GM23338 (cell line): ENCODE measurements around the gene SAMD10. TPM values are rescaled to one million over a fixed set of nuclear protein-coding genes. Genes with fewer than 3 reads are reported as not detected.

Source experiments
- ATAC-seq: fragments of 200-7000 bp; cut with Tn5 transposase; 3 replicates; pipeline ENCODE4 v1.9.1; 2020
- DNase-seq: peaks from one replicate; pipeline ENCODE4 v3.0.0-alpha.2; 2015; ENCODE audit warnings: low spot score
- H2AFZ ChIP-seq: fragments of 200-600 bp; sonication (generic); 2 replicates; pipeline ENCODE4 v1.8.0; 2016; ENCODE audit warnings: antibody characterized with exemption, mild to moderate bottlenecking, moderate library complexity
- H3F3A ChIP-seq: fragments of 200-600 bp; sonication (generic); replicated peaks from 2 replicates; pipeline ENCODE4 v1.8.0; 2017; ENCODE audit warnings: antibody characterized with exemption, mixed run types, low read depth
- H3K27ac ChIP-seq: fragments of 200-600 bp; sonication (generic); 2 replicates; pipeline ENCODE4 v1.6.1; 2016; ENCODE audit warnings: low read depth
- H3K27me3 ChIP-seq: fragments of 200-600 bp; sonication (generic); 2 replicates; pipeline ENCODE4 v1.8.0; 2016; ENCODE audit warnings: mild to moderate bottlenecking, mixed run types, moderate library complexity; ENCODE audit not compliant: insufficient read depth
- H3K36me3 ChIP-seq: fragments of 200-600 bp; sonication (generic); 2 replicates; pipeline ENCODE4 v1.8.0; 2016; ENCODE audit warnings: mild to moderate bottlenecking; ENCODE audit not compliant: insufficient read depth
- H3K4me1 ChIP-seq: fragments of 200-600 bp; sonication (generic); 2 replicates; pipeline ENCODE4 v1.8.0; 2016; ENCODE audit warnings: mild to moderate bottlenecking, moderate library complexity; ENCODE audit not compliant: insufficient read depth
- H3K4me2 ChIP-seq: fragments of 200-600 bp; sonication (generic); 2 replicates; pipeline ENCODE4 v1.7.1; 2017; ENCODE audit warnings: mixed run types
- H3K4me3 ChIP-seq: fragments of 200-600 bp; sonication (generic); 2 replicates; pipeline ENCODE4 v1.6.1; 2016; ENCODE audit warnings: mixed run types
- H3K79me2 ChIP-seq: fragments of 200-600 bp; sonication (generic); replicated peaks from 2 replicates; pipeline ENCODE4 v1.8.0; 2017; ENCODE audit warnings: mild to moderate bottlenecking; ENCODE audit not compliant: insufficient read depth
- H3K9me2 ChIP-seq: fragments of 200-600 bp; sonication (generic); 2 replicates; pipeline ENCODE4 v1.8.0; 2017; ENCODE audit not compliant: insufficient read depth
- H4K20me1 ChIP-seq: fragments of 200-600 bp; sonication (generic); replicated peaks from 2 replicates; pipeline ENCODE4 v1.8.0; 2017; ENCODE audit warnings: mild to moderate bottlenecking; ENCODE audit not compliant: insufficient read depth
- H3K27ac Mint-ChIP-seq: 2 replicates; pipeline ENCODE4 v1.8.0; 2020; ENCODE audit warnings: inconsistent platforms, mild to moderate bottlenecking, moderate library complexity, mixed read lengths
- H3K27me3 Mint-ChIP-seq: 3 replicates; pipeline ENCODE4 v1.8.0; 2022; ENCODE audit warnings: low read depth, mild to moderate bottlenecking, moderate library complexity, mixed read lengths, inconsistent platforms; ENCODE audit not compliant: insufficient read depth, poor library complexity
- H3K36me3 Mint-ChIP-seq: 3 replicates; pipeline ENCODE4 v1.8.0; 2021; ENCODE audit warnings: low read depth, mild to moderate bottlenecking, inconsistent platforms, moderate library complexity, mixed read lengths
- H3K4me1 Mint-ChIP-seq: 3 replicates; pipeline ENCODE4 v1.8.0; 2020; ENCODE audit warnings: mild to moderate bottlenecking, inconsistent platforms, mixed read lengths
- H3K4me3 Mint-ChIP-seq: 3 replicates; pipeline ENCODE4 v1.8.0; 2021; ENCODE audit warnings: moderate library complexity, mild to moderate bottlenecking, inconsistent platforms, mixed read lengths
- H3K9me3 Mint-ChIP-seq: 3 replicates; pipeline ENCODE4 v1.8.0; 2020; ENCODE audit warnings: moderate library complexity, mild to moderate bottlenecking, inconsistent platforms, mixed read lengths
- CREB1 ChIP-seq: fragments of 250-450 bp; sonication (Bioruptor Pico); IDR thresholded peaks from 2 replicates; pipeline ENCODE4 v1.5.0; 2020; ENCODE audit warnings: low read depth, mild to moderate bottlenecking, moderate library complexity
- CTCF ChIP-seq, 2 experiments: fragments of 200-600 bp in 1 of 2; sonication (generic) in 1 of 2; conservative IDR thresholded peaks; 2 replicates each; pipeline versions ENCODE4 v1.5.1 to v1.6.1; 2016 to 2017; ENCODE audit warnings: antibody characterized with exemption in 2 of 2, low read depth in 2 of 2, mild to moderate bottlenecking in 2 of 2, moderate library complexity in 1 of 2
- ETS1 ChIP-seq: IDR thresholded peaks from 2 replicates; pipeline ENCODE4 v1.6.1; 2016; ENCODE audit warnings: antibody characterized with exemption
- EZH2 ChIP-seq: fragments of 200-600 bp; sonication (generic); IDR thresholded peaks from one replicate; pipeline ENCODE4 v1.8.0; 2017; ENCODE audit warnings: antibody characterized with exemption, mild to moderate bottlenecking, low read depth; ENCODE audit not compliant: unreplicated experiment
- JUNB ChIP-seq: IDR thresholded peaks from one replicate; pipeline ENCODE4 v1.6.1; 2016; ENCODE audit warnings: antibody characterized with exemption; ENCODE audit not compliant: unreplicated experiment
- NANOG ChIP-seq: IDR thresholded peaks from 2 replicates; pipeline ENCODE4 v1.6.1; 2016; ENCODE audit warnings: antibody characterized with exemption, borderline replicate concordance
- POLR2AphosphoS5 ChIP-seq: IDR thresholded peaks from 2 replicates; pipeline ENCODE4 v1.6.1; 2016; ENCODE audit warnings: antibody characterized with exemption, low read depth
- STAT1 ChIP-seq: IDR thresholded peaks from one replicate; pipeline ENCODE4 v1.6.1; 2016; ENCODE audit warnings: antibody characterized with exemption; ENCODE audit not compliant: unreplicated experiment
- polyA plus RNA-seq: library from polyadenylated mRNA; unstranded; fragments of >200 nt; fragmentation: Nextera tagmentation; extraction: Ambion mirVana; gene quantifications from 2 replicates; pipeline ENCODE4 v1.2.1, GENCODE V29; 2016
- total RNA-seq: library from RNA; depleted of rRNA; stranded (reverse); fragments of >200 nt; shearing (Covaris generic); gene quantifications from 2 replicates; pipeline ENCODE4 v1.2.3, GENCODE V29; 2014

The SAMD10 gene
- total and polyA plus RNA-seq, 2 experiments from 2014 or later: 2.1 to 7.3 TPM

- TF ChIP-seq CTCF (conservative IDR thresholded peaks at IDR 0.05; ENCODE audit: low read depth in 2 of 2) (no peak), JUNB (no peak), EZH2 (no peak)
Observed at GRCh38 chr20:64025101-64025825, 45.8 kb upstream of the SAMD10 start (continued).

GRCh38 chr20:64024141-64024990 lies 44.9 kb upstream of the SAMD10 start:
- Histone ChIP-seq H3K27me3 (no peaks in the 10 kb centered on the region), H3K9me2 (no peaks in the 10 kb centered on the region), H3F3A (0 out of 2 replicates have a peak, but pooled peaks cover 6% of the 10 kb centered on the region), H3K4me3 (no peak overlapping the region), H2AFZ (no peak overlapping the region), H3K36me3 (peaks cover 5% of the 10 kb centered on the region; the same call in 1 of the 2 replicates), H3K4me2 (no peak overlapping the region), H4K20me1 (no peaks in the 10 kb centered on the region), H3K27ac (no peak overlapping the region), H3K4me1 (no peaks in the 10 kb centered on the region), H3K79me2 (no peaks in the 10 kb centered on the region)
- TF ChIP-seq EZH2 (no peak), CTCF (conservative IDR thresholded peaks at IDR 0.05; ENCODE audit: low read depth in 2 of 2) (no peak), ETS1 (no peak), CREB1 (CRISPR knock-in tag) (no peak), POLR2AphosphoS5 (no peak), NANOG (no peak), STAT1 (no peak)
- DNase-seq (no peak), ATAC-seq (no peak)
- H3K27me3 Mint-ChIP-seq: peaks cover 8% of the 10 kb centered on the region
- H3K9me3 Mint-ChIP-seq: no peaks in the 10 kb centered on the region
- H3K36me3 Mint-ChIP-seq: peaks cover 80% of the 10 kb centered on the region
- H3K4me3 Mint-ChIP-seq: no peak overlapping the region
- H3K27ac Mint-ChIP-seq: no peak overlapping the region
- H3K4me1 Mint-ChIP-seq: no peaks in the 10 kb centered on the region; the same call in 2 of the 3 replicates
